ENCODE results near the gene INSYN1.

The INSYN1 gene

GRCh38 chr15:73779974-73780373 lies 26.8 kb upstream of the INSYN1 start:
- H3K4me3 ChIP-seq (ENCODE audit: low read depth, low read length), result no peak overlapping the region

GRCh38 chr15:73777741-73778140 lies 24.6 kb upstream of the INSYN1 start:
- no peak overlapping the region for H3K4me3 ChIP-seq (ENCODE audit: low read depth, low read length)

- H3K4me3 ChIP-seq (ENCODE audit: low read depth, low read length), result no peak overlapping the region
These were observed 20.3 kb upstream of the INSYN1 start for GRCh38 chr15:73773428-73773827.

GRCh38 chr15:73771385-73772045 lies 18.4 kb upstream of the INSYN1 start:
- H3K4me3 ChIP-seq (ENCODE audit: low read depth, low read length), result no peak overlapping the region

GRCh38 chr15:73770050-73770449 lies 16.9 kb upstream of the INSYN1 start:
- no peak overlapping the region for H3K4me3 ChIP-seq (ENCODE audit: low read depth, low read length)

- H3K4me3 ChIP-seq (ENCODE audit: low read depth, low read length), result no peak overlapping the region
These were observed 14.8 kb upstream of the INSYN1 start for GRCh38 chr15:73767806-73768501.

- no peak overlapping the region for H3K4me3 ChIP-seq (ENCODE audit: low read depth, low read length)
These were observed 13.4 kb upstream of the INSYN1 start for GRCh38 chr15:73766598-73766997.

GRCh38 chr15:73765778-73766177 lies 12.6 kb upstream of the INSYN1 start:
- no peak overlapping the region for H3K4me3 ChIP-seq (ENCODE audit: low read depth, low read length)

GRCh38 chr15:73763931-73764330 lies 10.8 kb upstream of the INSYN1 start:
- no peak overlapping the region for H3K4me3 ChIP-seq (ENCODE audit: low read depth, low read length)

GRCh38 chr15:73760330-73761329 lies 7.5 kb upstream of the INSYN1 start:
- no peak overlapping the region for H3K4me3 ChIP-seq (ENCODE audit: low read depth, low read length)

- no peak overlapping the region for H3K4me3 ChIP-seq (ENCODE audit: low read depth, low read length)
These were observed 5.3 kb upstream of the INSYN1 start for GRCh38 chr15:73758461-73758860.

- no peak overlapping the region for H3K4me3 ChIP-seq (ENCODE audit: low read depth, low read length)
These were observed 4.4 kb upstream of the INSYN1 start for GRCh38 chr15:73757571-73757970.

- no peak overlapping the region for H3K4me3 ChIP-seq (ENCODE audit: low read depth, low read length)
These were observed 3.9 kb upstream of the INSYN1 start for GRCh38 chr15:73756947-73757513.

- no peak overlapping the region for H3K4me3 ChIP-seq (ENCODE audit: low read depth, low read length)
These were observed 3.2 kb upstream of the INSYN1 start for GRCh38 chr15:73756390-73756789.

- no peak overlapping the region for H3K4me3 ChIP-seq (ENCODE audit: low read depth, low read length)
These were observed 2.8 kb upstream of the INSYN1 start for GRCh38 chr15:73755946-73756345.

GRCh38 chr15:73755481-73755880 lies 2.3 kb upstream of the INSYN1 start:
- H3K4me3 ChIP-seq (ENCODE audit: low read depth, low read length), result no peak overlapping the region

GRCh38 chr15:73754461-73754860 lies 1.3 kb upstream of the INSYN1 start:
- no peak overlapping the region for H3K4me3 ChIP-seq (ENCODE audit: low read depth, low read length)

- peak overlapping the region; percentile 38 for H3K4me3 ChIP-seq (ENCODE audit: low read depth, low read length)
These were observed 351 bp downstream of the INSYN1 start for GRCh38 chr15:73752806-73753193.

- H3K4me3 ChIP-seq (ENCODE audit: low read depth, low read length), result peak overlapping the region; percentile 41
These were observed 999 bp downstream of the INSYN1 start for GRCh38 chr15:73751899-73752805.

- H3K4me3 ChIP-seq (ENCODE audit: low read depth, low read length), result peak overlapping the region; percentile 41
These were observed 1.6 kb downstream of the INSYN1 start for GRCh38 chr15:73751511-73751898.
